OCI-LY7 (cell line): ENCODE data around the gene XPO1. TPM values are rescaled to one million over a fixed set of nuclear protein-coding genes. Genes with fewer than 3 reads are reported as not detected.
A peak's percentile ranks its signal among the peaks of the same experiment; 100 is the strongest.
"Not testable (repeated sequence)": the region's sequence is repeated elsewhere in the genome, so short reads cannot be mapped to it uniquely, and the experiment has no call there.

Experiments used
- BruUV-seq: library from RNA; stranded (reverse); fragments of 400-500 nt; replicated peaks from 2 replicates; lab custom pipeline; 2021; lab: Mats Ljungman, UMichigan
- CTCF ChIA-PET: fragments of 300-600 bp; sonication (Branson Sonifier 250); formaldehyde crosslinking; loops from one replicate; lab custom pipeline; 2022; ENCODE audit warnings: antibody characterized with exemption; ENCODE audit not compliant: unreplicated experiment; lab: Charles Lee
- POLR2A ChIA-PET: fragments of 300-600 bp; sonication (Branson Sonifier 250); formaldehyde crosslinking; loops from one replicate; lab custom pipeline; 2022; ENCODE audit warnings: antibody characterized with exemption; lab: Charles Lee
- DNase-seq: peaks from one replicate; pipeline ENCODE4 v3.0.0-alpha.2; 2015; ENCODE audit warnings: low spot score
- H2AFZ ChIP-seq: fragments of 200-600 bp; sonication (generic), shearing (Covaris generic); 2 replicates; pipeline ENCODE4 v1.6.1; 2014; ENCODE audit warnings: mild to moderate bottlenecking, antibody characterized with exemption, low read length, moderate library complexity
- H3K27ac ChIP-seq: fragments of 200-600 bp; sonication (generic); 2 replicates; pipeline ENCODE4 v1.5.1; 2014; ENCODE audit warnings: mixed run types, low read depth, mild to moderate bottlenecking, moderate library complexity, low read length, inconsistent platforms; ENCODE audit not compliant: poor library complexity, severe bottlenecking
- H3K36me3 ChIP-seq: fragments of 200-600 bp; sonication (generic); 2 replicates; pipeline ENCODE4 v1.6.1; 2014; ENCODE audit warnings: mild to moderate bottlenecking, antibody characterized with exemption, low read length, moderate library complexity, mixed read lengths; ENCODE audit not compliant: insufficient read depth
- H3K4me1 ChIP-seq: fragments of 200-600 bp; sonication (generic); 2 replicates; pipeline ENCODE4 v1.5.1; 2014; ENCODE audit warnings: mild to moderate bottlenecking, low read length; ENCODE audit not compliant: insufficient read depth, poor library complexity, severe bottlenecking
- H3K4me2 ChIP-seq: fragments of 200-600 bp; sonication (generic); 2 replicates; pipeline ENCODE4 v1.6.1; 2014; ENCODE audit warnings: mild to moderate bottlenecking, low read length
- H3K4me3 ChIP-seq: fragments of 200-600 bp; sonication (generic); 2 replicates; pipeline ENCODE4 v1.5.1; 2014; ENCODE audit warnings: mild to moderate bottlenecking, low read depth, low read length; ENCODE audit not compliant: poor library complexity, severe bottlenecking
- H3K79me2 ChIP-seq: fragments of 200-600 bp; sonication (generic); 2 replicates; pipeline ENCODE4 v1.6.1; 2016; ENCODE audit warnings: low read depth, mild to moderate bottlenecking, low read length, moderate library complexity, mixed read lengths; ENCODE audit not compliant: insufficient read depth
- H3K9me2 ChIP-seq: fragments of 200-600 bp; sonication (generic); 2 replicates; pipeline ENCODE4 v1.6.1; 2016; ENCODE audit warnings: mild to moderate bottlenecking, low read length, mixed read lengths; ENCODE audit not compliant: insufficient read depth
- H3K9me3 ChIP-seq: fragments of 200-600 bp; sonication (generic); 2 replicates; pipeline ENCODE4 v1.6.1; 2014; ENCODE audit warnings: mild to moderate bottlenecking, mixed run types, low read length, mixed read lengths
- H4K20me1 ChIP-seq: fragments of 200-600 bp; sonication (generic); 2 replicates; pipeline ENCODE4 v1.6.1; 2014; ENCODE audit warnings: mild to moderate bottlenecking, antibody characterized with exemption, low read length, moderate library complexity, mixed read lengths; ENCODE audit not compliant: insufficient read depth
- CTCF ChIP-seq: fragments of 200-600 bp; sonication (generic); conservative IDR thresholded peaks from 2 replicates; pipeline ENCODE4 v1.5.1; 2014; ENCODE audit warnings: mild to moderate bottlenecking, antibody characterized with exemption, low read length, moderate library complexity, mixed read lengths
- EZH2phosphoT487 ChIP-seq: fragments of 200-600 bp; sonication (generic); IDR thresholded peaks from 2 replicates; pipeline ENCODE4 v1.6.1; 2018; ENCODE audit warnings: low read depth, borderline replicate concordance, mild to moderate bottlenecking, mixed run types, antibody characterized with exemption, low read length, moderate library complexity, mixed read lengths
- intact Hi-C: fragments of 100-400 bp; cut with micrococcal nuclease; formaldehyde crosslinking; loops from one replicate; pipeline ENCODE4 v1.10.0; 2022; ENCODE audit not compliant: unreplicated experiment
- total RNA-seq, 2 experiments: library from RNA; depleted of rRNA in 1 of 2; stranded (reverse); fragments of >200 nt in 1 of 2; shearing (Covaris generic) in 1 of 2; gene quantifications; 2 replicates each; pipeline ENCODE4 v1.2.3, GENCODE V29; 2014 to 2022

The XPO1 gene
- total RNA-seq, 2 experiments from 2014 or later, result 177 to 287 TPM

- ChIA-PET CTCF (no interaction called here), POLR2A (interaction anchor here (1.8 kb wide), 1 partner anchor 15 kb away, joined by 6 read pairs; no protein-coding TSS in a partner anchor)
- H3K4me1 ChIP-seq, result peaks cover 87% of the 10 kb centered on the region
- peak overlapping the region; percentile 94 for H3K27ac ChIP-seq
- H3K4me2 ChIP-seq, result peak overlapping the region; percentile 26
- H4K20me1 ChIP-seq, result peaks cover 10% of the 10 kb centered on the region; the same call in 1 of the 2 replicates
- H3K36me3 ChIP-seq, result peaks cover 62% of the 10 kb centered on the region
- H3K4me3 ChIP-seq, result no peak overlapping the region
- DNase-seq, result no peak
- H3K9me2 ChIP-seq, result no peaks in the 10 kb centered on the region
- peaks cover 100% of the 10 kb centered on the region for H3K79me2 ChIP-seq
- peaks cover 16% of the 10 kb centered on the region; the same call in 1 of the 2 replicates for H3K9me3 ChIP-seq
- no peak overlapping the region for H2AFZ ChIP-seq
- no peak for TF ChIP-seq CTCF
- no TSS peak for BruUV-seq
- intact Hi-C loops, result no loop called here
Measured at GRCh38 chr2:61448229-61448628, 89.9 kb downstream of the XPO1 start.

- Histone ChIP-seq H3K27ac (peak overlapping the region; percentile 94), H3K4me2 (peak overlapping the region; percentile 66), H3K36me3 (peaks cover 51% of the 10 kb centered on the region), H3K4me3 (peak overlapping the region; percentile 17), H3K4me1 (peaks cover 88% of the 10 kb centered on the region), H3K9me3 (peaks cover 16% of the 10 kb centered on the region; the same call in 1 of the 2 replicates), H3K79me2 (peaks cover 100% of the 10 kb centered on the region)
- H4K20me1 ChIP-seq, H2AFZ ChIP-seq, BruUV-seq, H3K9me2 ChIP-seq, CTCF ChIA-PET, intact Hi-C loops: not testable (repeated sequence)
- POLR2A ChIA-PET, result interaction anchor here (1.7 to 2.5 kb wide), 7 partner anchors 11 to 91 kb away, joined by 6 to 14 read pairs (median 11); partner anchors contain the start of gene XPO1
- DNase-seq, result peak; percentile 51
Measured at GRCh38 chr2:61446971-61447370, 91.2 kb downstream of the XPO1 start.

- Histone ChIP-seq H4K20me1 (peaks cover 5% of the 10 kb centered on the region; the same call in 1 of the 2 replicates), H3K9me3 (peaks cover 9% of the 10 kb centered on the region; the same call in 1 of the 2 replicates), H3K4me3 (peak overlapping the region; percentile 63), H3K36me3 (peaks cover 32% of the 10 kb centered on the region), H3K9me2 (no peaks in the 10 kb centered on the region), H3K4me2 (peak overlapping the region; percentile 91), H3K4me1 (peaks cover 99% of the 10 kb centered on the region), H3K79me2 (peaks cover 100% of the 10 kb centered on the region), H2AFZ (no peak overlapping the region), H3K27ac (peak overlapping the region; percentile 94)
- POLR2A ChIA-PET, result interaction anchor here (0.6 to 4.4 kb wide), 7 partner anchors 9 to 95 kb away, joined by 4 to 40 read pairs (median 26); partner anchors contain the start of gene XPO1
- TF ChIP-seq EZH2phosphoT487 (no peak), CTCF (no peak)
- intact Hi-C loops, result loop anchor here (2.0 kb wide), 1 partner anchor 27 kb away; the partner anchor contains the start of gene USP34
- peak; percentile 79 for DNase-seq
- BruUV-seq, result no TSS peak
- CTCF ChIA-PET, result interaction anchor here (2.6 kb wide), 1 partner anchor 17 kb away, joined by 9 read pairs; no protein-coding TSS in a partner anchor
Measured at GRCh38 chr2:61443342-61444041, 94.7 kb downstream of the XPO1 start.
